Superior temporal gyrus (tissue), 1 donor: ENCODE data around the gene MAP7D3.
A peak's percentile ranks its signal among the peaks of the same experiment; 100 is the strongest.
"Not testable (repeated sequence)": the region's sequence is repeated elsewhere in the genome, so short reads cannot be mapped to it uniquely, and the experiment has no call there.

Source experiments
- DNase-seq: peaks from one replicate; pipeline ENCODE4 v3.0.0-alpha.2; 2016; ENCODE audit errors: extremely low spot score

Gene MAP7D3

GRCh38 chrX:136250191-136251040, 784 bp downstream of the MAP7D3 start:
- DNase-seq = no peak

GRCh38 chrX:136246201-136246600, 5.0 kb downstream of the MAP7D3 start:
- DNase-seq = no peak

GRCh38 chrX:136237849-136238248, 13.4 kb downstream of the MAP7D3 start:
- not testable (repeated sequence) for DNase-seq

GRCh38 chrX:136237074-136237473, 14.1 kb downstream of the MAP7D3 start:
- no peak for DNase-seq

- no peak for DNase-seq
These were observed 22.4 kb downstream of the MAP7D3 start for GRCh38 chrX:136228839-136229207.

- no peak for DNase-seq
These were observed 23.0 kb downstream of the MAP7D3 start for GRCh38 chrX:136227948-136228838.

GRCh38 chrX:136227074-136227473, 24.1 kb downstream of the MAP7D3 start:
- no peak for DNase-seq

GRCh38 chrX:136221851-136222513, 29.2 kb downstream of the MAP7D3 start:
- no peak for DNase-seq

- no peak for DNase-seq
These were observed 30.2 kb downstream of the MAP7D3 start for GRCh38 chrX:136220951-136221350.

- no peak for DNase-seq
These were observed 30.7 kb downstream of the MAP7D3 start for GRCh38 chrX:136220540-136220939.

- no peak for DNase-seq
These were observed 31.3 kb downstream of the MAP7D3 start for GRCh38 chrX:136219893-136220292.

GRCh38 chrX:136215559-136215958, 35.6 kb downstream of the MAP7D3 start:
- DNase-seq = no peak

GRCh38 chrX:136214551-136214950, 36.6 kb downstream of the MAP7D3 start:
- DNase-seq = no peak

GRCh38 chrX:136212557-136213111, 38.6 kb downstream of the MAP7D3 start:
- DNase-seq = no peak

- no peak for DNase-seq
These were observed 39.2 kb downstream of the MAP7D3 start for GRCh38 chrX:136211766-136212556.

GRCh38 chrX:136210806-136211205, 40.4 kb downstream of the MAP7D3 start:
- DNase-seq = no peak

GRCh38 chrX:136210243-136210642, 41.0 kb downstream of the MAP7D3 start:
- DNase-seq = no peak

- no peak for DNase-seq
These were observed 41.4 kb downstream of the MAP7D3 start for GRCh38 chrX:136209751-136210150.

GRCh38 chrX:136209016-136209738, 42.0 kb downstream of the MAP7D3 start:
- peak; percentile 32 for DNase-seq

GRCh38 chrX:136207546-136207945, 43.7 kb downstream of the MAP7D3 start:
- no peak for DNase-seq
